ENCODE data around the gene ANHX.

GRCh38 chr12:133233006-133233405 lies 2.7 kb downstream of the ANHX start:
- TF ChIP-seq CTCF (IDR thresholded peaks at IDR 0.05; ENCODE audit: low read length) (no peak), EZH2 (IDR thresholded peaks at IDR 0.05; ENCODE audit: borderline replicate concordance, low read length) (no peak)

Measured in OCI-LY1 (cell line).